Superior temporal gyrus (tissue), 1 donor: Measurements from ENCODE around the gene CRTC3.
A peak's percentile ranks its signal among the peaks of the same experiment; 100 is the strongest.
"Not testable (repeated sequence)": the region's sequence is repeated elsewhere in the genome, so short reads cannot be mapped to it uniquely, and the experiment has no call there.

Experiments used
- DNase-seq: peaks from one replicate; pipeline ENCODE4 v3.0.0-alpha.2; 2016; ENCODE audit errors: extremely low spot score

CRTC3 gene

GRCh38 chr15:90673357-90673756, 143.6 kb downstream of the CRTC3 start:
- DNase-seq: not testable (repeated sequence)

- DNase-seq: no peak
Observed at GRCh38 chr15:90674476-90674875, 144.8 kb downstream of the CRTC3 start.

- no peak for DNase-seq
Observed at GRCh38 chr15:90675464-90675863, 145.7 kb downstream of the CRTC3 start.

DNA sequence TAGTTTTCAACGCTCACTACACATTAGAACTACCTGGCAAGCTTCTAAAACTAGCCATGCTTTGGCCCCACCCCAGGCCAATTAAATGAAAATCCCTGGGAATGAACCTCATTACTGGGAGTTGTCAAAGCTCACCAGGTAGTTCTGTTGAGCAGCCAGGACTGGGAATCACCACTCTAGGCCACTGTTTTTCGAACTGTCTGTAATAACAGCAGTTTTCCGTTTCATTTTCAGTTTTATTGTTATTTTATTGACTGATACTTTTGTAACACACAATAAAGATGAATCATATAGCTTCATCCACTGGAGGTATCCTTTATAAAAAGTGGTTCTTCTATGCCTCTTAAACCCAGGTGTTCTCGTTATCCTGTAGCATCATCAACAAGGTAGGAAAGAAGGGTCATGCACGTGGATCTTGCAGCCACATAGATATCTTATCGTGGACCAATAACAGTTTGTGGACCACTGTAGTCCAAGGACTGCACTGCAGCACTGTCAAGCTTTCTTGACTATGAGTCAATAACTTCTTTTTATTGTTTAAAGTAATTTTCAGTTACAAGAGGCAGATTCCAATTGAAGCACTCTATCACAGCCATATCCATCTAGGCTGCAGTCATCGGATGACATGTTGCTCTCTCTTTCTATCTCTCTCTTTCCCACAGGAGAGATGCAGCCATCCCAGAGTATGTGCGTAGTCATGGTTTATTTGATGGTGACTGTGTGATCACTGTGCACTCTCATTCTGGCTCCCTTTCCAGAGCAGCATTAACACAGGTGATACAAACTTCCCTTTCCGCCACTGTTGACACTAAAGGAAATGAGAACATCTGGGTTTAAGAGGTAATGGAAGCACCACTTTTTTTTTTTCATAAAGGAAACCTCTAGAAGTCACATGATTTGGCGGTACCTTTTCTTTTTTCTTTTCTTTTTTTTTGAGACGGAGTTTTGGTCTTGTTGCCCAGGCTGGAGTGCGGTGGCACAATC, 148.4 kb downstream of the CRTC3 start:
- DNase-seq: no peak

GRCh38 chr15:90679959-90680358, 150.2 kb downstream of the CRTC3 start:
- no peak for DNase-seq

DNA sequence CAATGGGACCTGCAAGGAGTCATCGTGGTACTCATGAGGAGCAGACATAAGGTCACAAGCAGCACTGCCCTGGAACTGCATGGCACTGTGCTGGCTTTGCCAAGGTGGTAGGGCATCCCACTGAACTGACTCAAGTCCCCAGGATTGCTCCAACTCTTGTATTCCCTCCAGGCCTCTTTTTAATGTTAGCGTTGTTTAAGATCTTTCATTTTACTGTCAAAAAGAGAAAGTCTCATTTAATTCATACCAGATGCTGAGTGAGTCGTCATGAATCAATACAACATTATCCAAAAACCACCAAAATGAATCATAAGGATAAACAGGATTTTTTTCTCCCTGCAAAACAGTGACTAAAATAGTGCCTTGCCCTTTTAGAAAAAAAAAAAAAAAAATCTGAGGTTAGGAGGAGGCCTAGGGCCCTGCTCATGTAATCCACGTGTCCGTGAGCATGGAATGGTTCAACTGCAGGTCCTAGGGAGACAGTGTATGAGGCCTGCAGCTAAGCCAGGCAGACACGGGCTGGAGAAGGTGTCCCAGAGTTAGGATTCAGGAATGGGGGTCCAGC, 150.7 kb downstream of the CRTC3 start:
- DNase-seq: no peak

DNA sequence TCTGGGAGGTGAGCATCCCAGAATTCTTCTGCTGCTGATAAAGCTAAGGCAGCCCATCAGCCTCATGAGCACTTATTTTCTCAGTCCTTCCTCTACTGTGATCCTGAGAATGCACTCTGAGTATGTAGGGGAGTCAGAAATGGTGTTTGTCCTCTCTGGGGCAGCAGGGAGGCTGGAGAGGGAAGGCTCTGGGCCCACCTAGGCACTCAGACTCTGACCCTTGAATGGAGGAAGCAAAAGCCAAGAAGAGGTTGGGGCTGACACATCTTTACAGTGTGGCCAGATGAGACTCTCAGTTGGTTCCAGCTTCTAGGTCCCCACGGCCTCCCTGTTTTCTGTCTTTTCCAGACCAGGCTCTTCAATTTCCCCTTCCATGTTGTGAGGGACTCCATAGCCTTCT, 151.3 kb downstream of the CRTC3 start:
- no peak for DNase-seq

- no peak for DNase-seq
Observed at GRCh38 chr15:90681480-90681879, 151.8 kb downstream of the CRTC3 start.

DNA sequence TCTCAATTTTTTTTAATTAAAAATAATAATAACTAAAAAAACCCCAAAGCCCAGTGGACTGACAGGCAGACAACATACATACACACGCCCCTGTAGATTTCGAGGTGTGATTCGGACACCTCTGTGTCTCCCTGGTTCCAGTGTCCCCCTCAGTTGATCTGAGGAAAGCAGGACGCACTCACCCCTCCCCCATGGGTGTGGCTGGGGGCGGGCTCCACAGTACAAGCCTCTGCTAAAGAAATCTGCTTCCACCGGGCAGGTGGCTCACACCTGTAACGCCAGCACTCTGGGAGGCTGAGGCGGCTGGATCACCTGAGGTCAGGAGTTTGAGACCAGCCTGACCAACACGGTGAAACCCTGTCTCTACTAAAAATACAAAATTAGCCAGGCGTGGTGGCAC, 153.6 kb downstream of the CRTC3 start:
- DNase-seq: no peak

GRCh38 chr15:90683876-90684275, 154.2 kb downstream of the CRTC3 start:
- no peak for DNase-seq

- DNase-seq: no peak
Observed at GRCh38 chr15:90684281-90684680, 154.6 kb downstream of the CRTC3 start.

DNA sequence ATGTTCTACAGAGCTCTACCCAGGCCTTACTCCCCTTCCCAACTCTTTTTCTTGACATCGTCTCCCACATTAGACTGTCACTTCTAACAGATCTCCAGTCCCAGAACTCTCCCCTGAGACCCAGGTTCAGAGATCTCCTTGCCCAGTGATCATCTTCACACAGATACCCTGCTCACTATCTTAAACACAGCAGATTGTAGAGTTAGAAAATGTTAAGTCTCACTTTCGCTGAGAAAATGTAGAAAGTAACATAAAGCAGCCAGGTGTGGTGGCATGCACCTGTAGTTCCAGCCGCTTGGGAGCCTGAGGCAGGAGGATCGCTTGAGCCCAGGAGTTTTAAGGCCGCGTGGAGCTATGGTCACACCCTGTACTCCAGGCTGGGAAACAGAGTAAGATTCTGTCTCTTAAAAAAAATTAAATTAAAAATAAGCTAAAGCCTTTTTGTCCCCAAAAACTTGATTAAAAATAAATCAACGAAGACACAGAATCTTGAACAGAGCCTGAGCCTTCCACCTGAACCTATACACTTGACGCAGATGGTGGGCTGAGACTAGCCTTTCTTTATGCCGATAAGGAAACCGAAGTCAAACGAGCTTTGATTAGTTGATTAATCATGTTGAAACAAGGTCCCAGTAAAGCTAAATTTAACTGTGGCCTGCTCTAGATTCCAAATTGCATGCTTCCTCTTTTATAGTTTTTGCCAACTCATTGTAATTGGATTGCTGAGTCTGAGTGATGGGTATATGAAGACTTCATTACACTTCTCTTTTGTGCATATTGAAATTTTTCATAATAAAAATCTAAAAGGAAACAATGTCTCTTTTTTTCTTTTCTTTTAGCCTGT, 156.1 kb downstream of the CRTC3 start:
- DNase-seq: no peak

DNA sequence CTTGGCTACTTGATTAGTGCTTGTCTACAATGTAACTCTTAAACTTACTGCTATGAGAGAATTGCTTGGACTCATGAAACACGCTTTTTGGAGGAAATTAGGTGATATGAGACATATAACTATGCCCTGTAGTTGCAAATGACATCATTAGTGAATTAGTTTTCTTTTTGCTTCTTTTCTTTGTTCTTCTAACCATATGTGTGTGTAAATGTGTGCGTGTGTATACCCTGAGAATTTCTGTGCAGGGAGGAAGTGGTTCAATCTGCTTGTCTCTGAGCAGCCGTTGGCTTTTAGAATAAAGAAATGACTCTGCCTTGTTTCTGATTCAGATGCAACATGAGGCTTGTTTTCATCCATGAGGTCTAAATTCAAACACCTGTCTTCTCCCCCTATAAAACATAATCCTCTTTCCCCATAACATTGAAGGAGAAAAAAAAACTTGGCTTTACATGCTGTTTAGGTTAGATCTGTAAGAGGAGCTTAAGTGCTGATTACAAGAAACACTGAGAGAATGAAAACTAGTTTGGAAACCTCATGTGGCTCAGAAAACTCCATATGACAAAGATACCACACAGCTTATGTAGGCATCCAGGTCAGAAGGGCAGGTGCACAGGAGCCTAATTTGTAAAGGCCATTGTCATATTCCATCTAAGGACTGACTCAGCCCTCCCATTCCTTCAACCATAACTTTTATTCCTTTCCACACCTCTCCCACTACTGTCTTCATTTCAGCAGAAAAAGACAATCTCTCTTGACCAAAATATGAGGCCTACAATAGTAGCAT, 156.9 kb downstream of the CRTC3 start:
- no peak for DNase-seq

- DNase-seq: not testable (repeated sequence)
Observed at GRCh38 chr15:90689326-90689961, 159.7 kb downstream of the CRTC3 start.

GRCh38 chr15:90690585-90690984, 160.9 kb downstream of the CRTC3 start:
- peak; percentile 21 for DNase-seq

DNA sequence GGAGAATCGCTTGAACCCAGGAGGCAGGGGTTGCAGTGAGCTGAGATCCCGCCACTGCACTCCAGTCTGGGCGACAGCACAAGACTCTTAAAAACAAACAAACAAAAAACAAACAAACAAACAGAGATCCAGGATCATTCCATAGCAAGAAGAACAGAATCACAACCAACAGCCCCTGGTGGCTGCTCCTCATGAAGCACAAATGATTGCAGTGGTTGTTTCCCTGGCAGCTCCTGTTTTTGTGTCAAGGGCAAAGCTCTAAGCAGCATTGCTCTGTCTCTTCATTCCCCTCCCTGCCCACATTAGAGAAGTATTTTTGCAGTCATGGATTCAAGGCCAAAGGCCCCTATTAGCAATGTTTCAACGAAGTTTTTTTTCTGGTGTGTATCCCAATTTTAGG, 161.6 kb downstream of the CRTC3 start:
- DNase-seq: no peak

DNA sequence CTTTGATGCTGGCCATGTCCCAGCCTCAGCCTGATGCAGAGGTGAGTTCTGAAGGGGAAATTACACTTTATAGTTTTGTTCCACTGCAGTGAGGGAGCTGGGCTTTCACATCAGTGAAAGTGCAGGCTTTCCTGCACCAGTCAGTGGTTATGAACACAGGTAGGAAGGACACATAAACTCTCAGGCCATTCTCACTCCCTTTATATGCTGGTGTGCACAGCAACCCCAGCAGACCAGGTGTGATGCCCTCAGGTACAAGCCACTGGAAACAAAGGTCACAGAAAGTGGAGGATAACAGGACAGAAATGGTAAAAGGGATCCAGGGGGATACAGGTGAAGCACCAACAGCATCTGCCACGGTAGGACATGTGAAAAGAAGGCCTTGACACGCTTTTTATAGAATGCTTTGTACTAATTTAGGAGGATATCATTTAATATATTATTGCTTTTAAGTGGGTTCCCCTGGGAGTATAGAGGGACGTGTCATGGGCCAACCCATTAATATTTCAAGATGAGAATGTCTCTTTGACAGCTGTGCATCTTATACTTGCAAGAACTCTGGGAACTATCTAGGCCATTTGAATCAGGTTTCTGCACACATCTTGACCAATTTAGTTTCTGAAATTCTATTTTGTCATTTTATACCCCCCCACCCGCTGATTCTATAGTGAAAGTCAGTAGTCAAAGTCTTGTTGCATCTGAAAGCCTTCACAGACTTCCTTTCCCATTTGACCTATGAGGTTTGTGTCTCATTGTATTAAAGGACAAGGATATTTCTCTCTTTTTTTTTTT, 162.5 kb downstream of the CRTC3 start:
- DNase-seq: no peak
